NCI-H748 (cell line): Measurements from ENCODE around the gene CSRP2.

ENCODE experiments used
- DNase-seq: peaks from one replicate; lab custom pipeline; 2025; ENCODE audit not compliant: unreplicated experiment; lab: John Stamatoyannopoulos, UW

The CSRP2 gene

DNA sequence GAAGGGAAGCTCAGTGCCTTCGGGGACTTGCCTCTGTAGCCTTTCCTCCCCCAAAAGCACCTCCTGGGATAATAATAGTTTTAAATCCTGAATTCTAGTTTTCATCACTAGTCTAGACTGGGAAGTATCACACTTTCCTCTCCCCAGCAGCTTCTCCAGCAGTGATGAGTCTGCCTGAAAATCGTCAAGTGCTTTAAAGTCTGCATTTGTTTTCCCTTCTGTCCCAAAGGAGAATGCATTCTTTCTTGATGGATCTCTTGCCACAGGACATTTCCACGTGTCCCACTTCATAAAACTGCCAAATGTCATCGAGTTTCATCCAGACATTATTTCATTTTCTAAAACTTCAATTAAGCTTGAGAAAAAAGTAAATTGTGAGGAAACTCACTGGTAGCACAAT lies 15.0 kb downstream of the CSRP2 start:
- DNase-seq: no peak

GRCh38 chr12:76863005-76863670 lies 15.7 kb downstream of the CSRP2 start:
- DNase-seq: no peak

GRCh38 chr12:76860256-76860655 lies 18.6 kb downstream of the CSRP2 start:
- no peak for DNase-seq

- no peak for DNase-seq
Observed at GRCh38 chr12:76859611-76860010, 19.2 kb downstream of the CSRP2 start.

GRCh38 chr12:76856018-76856644 lies 22.7 kb downstream of the CSRP2 start:
- no peak for DNase-seq

DNA sequence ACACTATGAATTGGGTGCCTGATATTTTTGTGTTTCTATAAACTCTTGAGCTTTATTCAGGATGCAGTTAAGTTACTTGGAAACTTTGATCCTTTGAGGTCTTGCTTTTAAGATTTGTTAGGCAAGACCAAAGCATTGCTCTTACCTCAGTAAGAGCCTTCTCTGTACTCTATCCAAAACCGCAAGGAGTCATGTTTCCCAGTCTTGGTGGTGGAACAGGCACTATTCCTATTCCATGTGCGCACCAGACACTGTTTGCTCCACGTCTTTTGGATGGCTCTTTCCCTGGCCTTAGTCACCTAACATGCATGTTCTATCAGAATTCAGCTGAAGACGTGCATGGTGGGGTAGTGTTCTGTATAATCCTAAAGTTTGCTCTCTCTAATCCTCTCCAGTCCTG lies 23.5 kb downstream of the CSRP2 start:
- no peak for DNase-seq

DNA sequence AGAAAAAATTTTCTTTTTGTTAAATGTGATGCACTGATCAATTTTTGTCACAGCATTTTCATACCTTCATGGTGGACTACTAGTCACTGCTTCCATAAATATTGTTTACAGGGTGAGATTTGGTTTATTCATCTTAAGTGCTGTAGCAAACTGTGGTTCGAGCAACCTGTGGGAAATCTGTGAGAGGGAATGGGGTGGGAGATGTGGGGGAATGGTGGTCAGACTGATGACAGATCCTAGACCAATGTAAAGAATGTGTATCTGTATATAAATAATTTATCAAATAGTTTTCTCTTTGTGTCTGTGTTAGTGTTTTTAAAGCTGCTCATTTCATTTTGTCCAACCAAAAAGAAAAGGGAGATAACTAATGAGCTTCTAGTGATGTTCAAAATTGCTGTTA lies 26.7 kb downstream of the CSRP2 start:
- DNase-seq: no peak

DNA sequence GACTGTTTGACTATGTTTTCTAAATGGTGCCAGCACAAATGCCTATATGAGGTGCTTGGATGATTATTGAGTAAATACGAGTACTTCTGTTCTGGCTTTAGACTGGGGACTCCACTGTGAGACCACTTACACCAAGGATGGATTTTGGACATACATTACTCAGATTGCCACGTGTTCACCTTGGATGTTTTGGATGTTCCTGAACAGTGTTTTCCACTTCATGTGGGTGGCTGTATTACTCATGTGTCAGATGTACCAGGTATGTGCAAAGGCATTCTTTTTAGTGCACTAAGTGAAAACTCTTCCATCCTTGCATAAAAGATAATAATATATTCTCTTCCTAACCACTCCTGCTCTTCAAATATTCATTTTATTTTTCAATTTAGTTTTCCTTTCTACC lies 30.7 kb downstream of the CSRP2 start:
- DNase-seq: no peak

GRCh38 chr12:76847260-76847659 lies 31.6 kb downstream of the CSRP2 start:
- DNase-seq: no peak

DNA sequence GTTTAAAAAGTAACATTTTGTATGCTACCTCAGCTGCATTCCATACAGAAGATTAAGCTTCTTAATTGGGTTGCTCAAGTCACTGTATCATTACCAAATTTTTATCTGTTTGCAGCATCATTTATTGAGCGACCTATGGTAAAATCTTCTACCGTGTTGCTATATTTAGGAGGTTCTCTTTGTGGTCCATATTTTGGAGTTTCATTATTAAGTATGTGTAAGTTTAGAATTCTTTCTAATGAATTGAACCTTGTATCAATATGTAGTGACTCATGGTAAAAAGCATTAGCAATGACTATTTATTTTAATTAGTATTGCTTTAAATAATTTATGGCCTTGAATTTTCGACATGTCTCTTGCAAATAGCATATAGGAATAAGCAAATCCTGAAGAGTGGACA lies 42.2 kb downstream of the CSRP2 start:
- DNase-seq: no peak

DNA sequence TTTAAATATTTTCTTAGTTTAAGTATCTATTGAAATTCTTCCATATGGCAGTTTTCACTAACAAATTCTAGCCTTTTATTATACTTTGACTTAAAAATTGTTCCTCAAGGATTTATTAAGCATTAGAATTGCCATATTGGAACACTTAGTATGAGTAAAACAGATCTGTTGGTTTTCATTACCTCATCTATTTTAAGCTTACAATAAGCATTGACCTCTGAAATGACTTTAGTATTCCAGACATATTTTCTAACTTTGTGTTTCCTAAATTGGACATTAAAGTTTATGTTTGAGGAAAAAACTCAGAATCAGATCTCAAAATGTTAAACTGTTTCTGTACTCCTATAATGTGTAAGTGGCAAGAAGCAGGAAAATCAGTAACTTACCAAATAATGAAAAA lies 48.4 kb downstream of the CSRP2 start:
- DNase-seq: no peak

- peak; percentile 10 for DNase-seq
Observed at GRCh38 chr12:76820888-76821482, 57.8 kb downstream of the CSRP2 start.

GRCh38 chr12:76813972-76814371 lies 64.8 kb downstream of the CSRP2 start:
- DNase-seq: no peak

GRCh38 chr12:76813265-76813664 lies 65.6 kb downstream of the CSRP2 start:
- no peak for DNase-seq

DNA sequence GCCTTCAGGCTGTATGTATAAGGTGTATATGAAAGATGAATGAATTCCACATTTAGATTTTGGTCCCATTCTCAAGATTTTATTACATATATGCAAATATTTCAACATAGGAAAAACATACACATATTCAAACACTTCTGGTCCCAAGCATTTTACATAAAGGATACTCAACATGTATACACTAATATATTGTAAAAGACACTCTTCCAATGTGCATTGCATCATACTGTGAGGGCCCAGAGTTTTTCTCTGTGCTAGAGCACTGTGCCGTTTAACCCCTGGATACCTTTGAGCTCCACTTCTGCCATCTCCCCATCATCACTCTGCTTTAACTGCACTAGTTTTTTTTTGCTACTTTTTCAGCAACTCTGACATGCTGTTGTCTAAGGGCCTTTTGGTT lies 66.8 kb downstream of the CSRP2 start:
- no peak for DNase-seq

DNA sequence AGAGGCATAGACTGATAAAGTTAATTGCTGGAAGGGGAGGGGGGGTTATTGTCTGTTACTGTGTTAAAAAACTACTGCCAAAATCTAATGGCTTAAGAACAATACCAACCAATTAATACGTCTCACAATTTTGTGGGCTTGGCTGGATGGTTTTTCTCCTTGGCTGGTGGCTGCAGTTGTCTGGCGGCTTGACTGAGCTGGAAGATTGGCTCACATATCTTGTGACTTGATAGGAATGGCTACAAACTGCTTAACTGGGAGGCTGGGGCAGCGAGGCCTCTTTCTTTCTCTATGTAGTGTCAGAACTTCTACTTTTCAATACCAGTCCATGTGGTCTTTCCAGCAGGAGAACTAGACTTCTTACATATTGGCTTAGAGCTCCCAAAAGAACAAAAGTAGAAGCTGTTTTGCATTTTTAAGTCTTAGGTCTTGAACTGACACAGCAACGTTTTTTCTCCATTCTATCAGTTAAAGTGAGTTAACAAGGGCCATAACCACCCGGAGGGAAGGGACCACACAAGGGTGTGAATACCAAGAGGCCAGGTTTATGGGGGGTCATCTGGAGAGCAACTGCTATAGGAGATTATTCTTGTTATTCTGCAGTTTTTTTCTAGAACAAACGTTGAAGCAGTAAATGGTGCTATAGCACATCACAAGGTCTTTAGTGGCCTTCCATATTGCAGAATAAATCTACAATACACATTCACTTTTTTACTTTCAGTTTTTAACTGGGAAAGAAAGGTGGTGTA lies 68.0 kb downstream of the CSRP2 start:
- no peak for DNase-seq
